ENCODE measurements around the gene TFDP1.

GRCh38 chr13:113610266-113610665, 25.7 kb downstream of the TFDP1 start:
- TF ChIP-seq POLR2AphosphoS5 (IDR thresholded peaks at IDR 0.05; ENCODE audit: borderline replicate concordance, low read depth, low read length) (no peak), EZH2 (IDR thresholded peaks at IDR 0.05) (no peak)
